ENCODE data around the gene HDAC4.
"Not testable (repeated sequence)": the region's sequence is repeated elsewhere in the genome, so short reads cannot be mapped to it uniquely, and the experiment has no call there.

The HDAC4 gene

GRCh38 chr2:239291475-239292350, 109.1 kb downstream of the HDAC4 start:
- DNase-seq: no peak

DNA sequence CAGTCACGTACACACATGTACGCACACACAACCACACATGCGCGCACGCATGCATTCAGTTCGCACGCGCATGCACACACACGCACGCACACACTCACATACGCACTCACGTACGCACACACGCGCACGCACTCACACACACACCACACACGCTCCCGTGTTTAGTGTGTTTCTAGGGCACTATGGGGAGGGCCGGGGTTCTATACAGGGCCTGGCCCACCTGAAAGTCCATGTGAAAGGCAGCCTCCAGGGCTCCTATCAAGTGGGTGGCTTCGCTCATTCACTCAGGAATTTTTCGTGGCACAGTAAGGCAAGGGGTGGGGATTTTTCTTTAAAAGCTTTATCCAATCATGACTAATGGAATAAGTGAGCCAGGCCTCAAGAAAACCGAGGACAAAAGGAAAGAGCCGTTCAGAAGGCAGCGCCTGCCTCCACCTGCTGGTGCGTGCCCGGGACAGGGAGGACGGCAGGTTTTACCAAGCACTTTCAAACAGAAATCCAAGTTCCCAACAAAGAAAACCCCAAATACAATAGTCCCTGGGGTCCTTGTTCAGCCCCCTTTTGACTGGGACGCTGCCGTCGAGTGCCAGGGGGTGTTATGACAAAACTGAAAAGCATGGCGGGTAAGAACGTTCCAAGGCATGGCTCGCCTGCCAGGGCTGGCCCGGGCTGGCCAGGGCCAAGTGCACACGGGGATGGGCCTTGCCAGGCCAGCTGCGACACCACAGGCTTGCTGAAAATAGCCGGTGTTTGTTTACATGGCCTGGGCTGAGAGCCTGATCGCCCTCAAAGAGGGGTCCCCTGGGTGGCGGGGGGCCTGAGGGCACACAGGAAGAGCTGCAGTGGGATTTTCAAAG, 110.0 kb downstream of the HDAC4 start:
- DNase-seq: no peak

DNA sequence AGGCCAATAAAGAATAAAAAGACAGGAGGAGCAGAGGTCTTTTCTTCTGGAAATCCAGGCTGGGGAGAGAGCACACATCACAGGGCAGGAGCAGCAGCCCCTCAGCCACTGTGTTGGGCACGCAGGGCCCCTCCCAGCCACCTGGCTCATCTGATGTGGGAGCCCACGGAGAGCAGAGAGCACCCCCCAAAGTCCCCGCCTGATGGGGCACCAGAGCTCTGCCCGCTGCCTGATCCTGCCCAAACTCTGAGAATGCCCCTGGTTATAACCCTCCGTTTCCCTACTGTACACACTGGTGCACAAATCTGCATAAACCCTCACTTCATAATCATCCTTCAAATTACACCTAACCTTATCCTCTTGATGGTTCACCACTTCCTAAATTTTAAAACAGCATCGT, 111.3 kb downstream of the HDAC4 start:
- DNase-seq: no peak

DNA sequence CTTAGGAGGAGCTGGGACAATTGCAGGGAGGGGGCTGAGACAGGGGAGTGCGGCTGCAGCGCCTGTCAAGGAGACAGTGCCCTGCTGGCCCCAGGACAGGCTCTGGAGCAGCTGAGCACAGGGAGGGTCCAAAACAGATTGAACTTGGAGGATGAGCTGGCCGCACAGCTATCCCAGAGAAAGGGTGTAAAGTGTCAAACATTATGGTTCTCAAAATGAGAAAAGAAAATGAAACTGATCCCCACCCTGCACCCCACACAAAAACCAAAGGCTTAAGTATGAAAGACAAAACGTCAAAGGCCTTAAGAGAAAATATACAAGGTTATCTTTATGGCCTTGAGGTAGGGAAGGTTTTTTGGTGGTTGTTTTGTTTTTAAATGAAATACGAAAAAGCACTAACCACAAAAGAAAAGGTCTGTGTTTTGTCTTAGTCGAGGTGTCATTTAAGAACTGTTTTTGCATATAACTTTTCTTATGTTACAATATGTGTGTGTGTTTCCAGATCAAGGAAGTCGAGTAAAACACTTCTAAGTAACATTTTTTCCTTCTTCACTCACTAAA, 111.8 kb downstream of the HDAC4 start:
- no peak for DNase-seq

- DNase-seq: no peak
These were observed 112.6 kb downstream of the HDAC4 start for GRCh38 chr2:239288237-239288636.

GRCh38 chr2:239287461-239287860, 113.4 kb downstream of the HDAC4 start:
- no peak for DNase-seq

DNA sequence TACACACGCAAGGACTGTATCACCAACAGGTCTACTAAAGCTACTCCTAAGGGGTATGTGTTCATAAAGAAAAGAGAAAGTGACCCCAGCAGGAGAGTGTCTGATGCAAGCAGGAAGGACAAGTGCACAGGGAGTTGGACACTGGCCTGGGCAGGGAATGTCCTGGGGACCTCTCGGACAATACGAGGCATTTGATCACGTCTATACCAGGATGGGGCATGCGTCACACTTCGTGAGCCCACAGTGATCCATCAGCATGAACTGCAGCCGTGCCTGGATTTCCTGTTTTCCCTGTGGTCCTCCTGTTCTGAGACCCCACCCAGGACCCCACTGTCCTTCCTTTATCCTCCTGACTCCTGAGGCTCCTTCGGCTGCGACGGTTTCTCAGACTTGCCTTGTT, 113.9 kb downstream of the HDAC4 start:
- DNase-seq: no peak

GRCh38 chr2:239285932-239286230, 114.9 kb downstream of the HDAC4 start:
- no peak for DNase-seq

DNA sequence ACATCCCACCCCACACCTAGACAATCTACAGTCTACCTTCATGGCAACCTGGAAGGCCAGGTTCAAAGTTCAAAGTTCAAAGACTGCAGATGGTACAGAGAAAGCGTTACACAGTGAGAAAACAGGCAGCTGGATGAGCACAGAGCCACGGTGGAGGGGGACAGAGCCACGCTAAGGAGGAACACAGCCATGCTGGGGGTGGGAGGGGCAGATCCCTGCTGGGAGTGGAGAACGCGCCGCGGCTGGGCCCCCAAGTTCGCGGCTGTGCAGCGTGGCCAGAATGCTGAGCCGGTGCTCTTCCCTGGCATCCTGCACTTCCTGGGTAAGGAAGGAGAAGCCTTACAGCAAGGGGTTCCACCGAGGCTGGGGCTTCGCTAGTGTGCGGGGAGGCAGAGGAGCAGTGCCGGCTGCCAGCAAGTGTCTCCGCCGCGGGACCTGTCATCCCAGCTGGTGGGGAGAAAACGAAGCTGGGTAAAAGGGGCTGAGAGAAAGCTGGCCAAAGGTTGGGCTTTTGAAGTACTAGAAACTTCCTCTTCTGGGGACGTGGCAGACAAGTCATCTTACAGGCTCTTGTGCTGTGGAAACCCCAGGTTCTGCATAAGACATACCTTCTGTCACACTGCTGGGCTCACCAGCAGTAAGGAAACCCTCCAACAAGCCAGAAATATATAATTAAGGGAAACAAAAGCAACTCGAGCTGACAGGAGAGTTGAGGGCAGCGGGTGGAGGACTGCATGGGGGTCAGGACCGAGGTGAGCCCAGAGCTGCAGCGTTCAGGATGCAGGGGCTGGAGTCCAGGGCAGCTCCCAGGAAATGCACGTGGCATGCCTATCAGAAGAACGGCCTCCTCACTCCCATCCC, 115.5 kb downstream of the HDAC4 start:
- no peak for DNase-seq

GRCh38 chr2:239283961-239284795, 116.6 kb downstream of the HDAC4 start:
- DNase-seq: no peak

DNA sequence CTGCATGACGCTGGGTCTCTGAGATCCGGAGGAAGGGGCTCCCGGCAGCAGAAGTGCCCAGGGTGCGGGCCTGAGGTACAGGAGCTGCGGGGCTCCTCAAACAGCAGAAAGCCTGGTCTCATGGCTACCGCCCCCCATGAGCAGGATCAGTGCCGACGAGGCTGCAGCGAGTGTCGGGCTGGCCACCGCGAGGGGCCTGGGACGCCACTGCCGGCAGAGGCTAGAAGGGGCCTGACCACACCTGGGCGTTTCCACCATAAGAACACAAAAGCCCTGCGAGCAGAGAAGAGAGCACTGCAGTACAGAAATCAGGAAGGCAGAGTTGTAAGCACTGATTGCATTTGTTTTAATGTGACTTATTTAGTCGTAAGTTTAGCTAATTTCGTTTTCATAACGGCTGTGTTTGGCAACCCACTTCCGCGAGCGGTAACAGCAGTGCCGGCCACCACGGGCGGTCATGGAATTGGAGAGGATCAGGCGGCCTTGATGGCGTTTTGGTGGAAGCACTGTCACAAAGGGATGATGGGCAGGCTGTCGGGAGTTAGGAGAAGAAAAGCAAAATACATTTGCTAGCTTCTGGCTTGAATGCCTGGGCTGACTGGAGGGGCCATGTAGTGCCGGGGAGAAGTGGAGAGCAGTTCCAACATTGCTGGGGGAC, 117.4 kb downstream of the HDAC4 start:
- DNase-seq: no peak

GRCh38 chr2:239282448-239283287, 118.2 kb downstream of the HDAC4 start:
- no peak for DNase-seq

DNA sequence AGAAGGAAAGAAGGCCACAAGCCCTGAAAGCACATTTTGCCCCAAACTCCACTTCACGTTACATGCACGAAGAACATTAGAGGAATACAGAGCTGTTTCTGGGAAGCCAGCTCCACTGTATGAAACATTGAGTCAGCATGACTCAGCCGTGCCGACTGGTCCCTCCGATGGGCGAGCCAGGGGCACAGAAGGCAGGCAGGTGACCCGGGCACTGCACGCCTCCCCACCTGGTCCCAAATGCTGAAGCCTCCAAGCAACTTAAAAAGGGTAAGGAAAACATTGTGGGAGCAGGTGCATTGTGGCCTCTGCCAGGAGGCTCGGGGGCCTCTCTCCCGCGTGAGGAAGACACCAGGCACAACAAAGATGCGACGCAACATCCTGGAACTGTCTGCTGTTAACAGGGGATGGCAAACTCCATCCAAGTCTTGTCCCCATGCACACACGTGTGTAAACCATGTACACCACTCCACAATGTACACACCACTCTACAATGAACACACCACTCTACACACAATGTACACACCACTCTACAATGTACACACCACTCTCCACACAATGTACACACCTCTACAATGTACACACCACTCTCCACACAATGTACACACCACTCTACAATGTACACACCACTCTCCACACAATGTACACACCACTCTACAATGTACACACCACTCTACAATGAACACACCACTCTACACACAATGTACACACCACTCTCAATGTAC, 120.4 kb downstream of the HDAC4 start:
- not testable (repeated sequence) for DNase-seq

- DNase-seq: no peak
These were observed 121.1 kb downstream of the HDAC4 start for GRCh38 chr2:239279508-239280295.

GRCh38 chr2:239278941-239279365, 121.9 kb downstream of the HDAC4 start:
- DNase-seq: peak; percentile 36

- DNase-seq: peak; percentile 13
These were observed 122.5 kb downstream of the HDAC4 start for GRCh38 chr2:239278361-239278760.

GRCh38 chr2:239277401-239278085, 123.3 kb downstream of the HDAC4 start:
- peak; percentile 42 for DNase-seq

GRCh38 chr2:239276851-239277250, 124.0 kb downstream of the HDAC4 start:
- peak; percentile 45 for DNase-seq
